ENCODE data around the gene CGN.

CGN gene

DNA sequence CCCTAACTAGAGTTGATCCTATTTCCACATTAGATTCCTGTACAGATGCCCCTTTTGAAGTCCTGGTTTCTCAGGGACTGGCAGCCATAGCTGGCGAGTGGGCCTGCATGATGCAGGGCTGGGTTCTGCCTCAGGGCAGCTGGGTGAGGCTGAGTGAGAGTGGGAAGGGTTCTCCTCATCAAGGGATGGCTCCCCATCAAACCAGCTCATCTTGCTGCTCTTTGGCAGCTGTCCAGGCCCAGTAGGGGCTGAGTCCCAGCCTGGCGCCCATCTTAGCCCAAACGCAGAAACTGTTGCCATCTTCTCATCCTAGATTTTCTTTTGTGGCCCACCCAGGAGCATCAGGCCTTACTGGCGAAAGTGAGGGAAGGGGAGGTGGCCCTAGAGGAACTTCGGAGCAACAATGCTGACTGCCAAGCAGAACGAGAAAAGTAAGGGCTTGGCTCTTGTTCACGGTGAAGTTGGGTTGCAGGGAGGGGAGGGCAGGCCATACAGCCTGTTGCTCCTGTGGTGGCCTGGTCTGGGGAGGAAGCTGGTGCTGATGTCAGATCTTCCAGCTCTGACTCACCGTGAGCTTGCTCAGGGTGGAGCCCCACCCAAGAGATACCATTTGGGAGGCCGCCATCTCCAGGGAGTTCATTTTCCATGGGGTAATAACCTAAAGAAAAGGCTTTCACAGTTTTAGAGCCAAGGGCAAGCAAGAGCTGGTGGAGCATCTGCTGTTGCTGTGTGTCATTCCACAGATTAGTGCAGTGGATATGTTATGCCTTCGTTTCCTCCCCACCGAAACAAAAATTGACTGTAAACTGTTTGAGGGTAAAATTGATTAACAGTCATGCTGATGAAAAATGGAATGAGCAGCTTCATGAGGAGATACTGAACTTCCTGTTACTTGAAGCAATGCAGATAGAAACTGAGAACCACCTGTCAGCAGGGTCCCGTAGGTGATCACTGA is 63.7 kb downstream of the CGN start:
- Histone ChIP-seq H3K27ac (no peak overlapping the region), H3K4me3 (no peak overlapping the region)
- TF ChIP-seq, protein P1, sequence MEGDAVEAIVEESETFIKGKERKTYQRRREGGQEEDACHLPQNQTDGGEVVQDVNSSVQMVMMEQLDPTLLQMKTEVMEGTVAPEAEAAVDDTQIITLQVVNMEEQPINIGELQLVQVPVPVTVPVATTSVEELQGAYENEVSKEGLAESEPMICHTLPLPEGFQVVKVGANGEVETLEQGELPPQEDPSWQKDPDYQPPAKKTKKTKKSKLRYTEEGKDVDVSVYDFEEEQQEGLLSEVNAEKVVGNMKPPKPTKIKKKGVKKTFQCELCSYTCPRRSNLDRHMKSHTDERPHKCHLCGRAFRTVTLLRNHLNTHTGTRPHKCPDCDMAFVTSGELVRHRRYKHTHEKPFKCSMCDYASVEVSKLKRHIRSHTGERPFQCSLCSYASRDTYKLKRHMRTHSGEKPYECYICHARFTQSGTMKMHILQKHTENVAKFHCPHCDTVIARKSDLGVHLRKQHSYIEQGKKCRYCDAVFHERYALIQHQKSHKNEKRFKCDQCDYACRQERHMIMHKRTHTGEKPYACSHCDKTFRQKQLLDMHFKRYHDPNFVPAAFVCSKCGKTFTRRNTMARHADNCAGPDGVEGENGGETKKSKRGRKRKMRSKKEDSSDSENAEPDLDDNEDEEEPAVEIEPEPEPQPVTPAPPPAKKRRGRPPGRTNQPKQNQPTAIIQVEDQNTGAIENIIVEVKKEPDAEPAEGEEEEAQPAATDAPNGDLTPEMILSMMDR (IDR thresholded peaks at IDR 0.05), result no peak
- DNase-seq (ENCODE audit: low spot score), result no peak

DNA sequence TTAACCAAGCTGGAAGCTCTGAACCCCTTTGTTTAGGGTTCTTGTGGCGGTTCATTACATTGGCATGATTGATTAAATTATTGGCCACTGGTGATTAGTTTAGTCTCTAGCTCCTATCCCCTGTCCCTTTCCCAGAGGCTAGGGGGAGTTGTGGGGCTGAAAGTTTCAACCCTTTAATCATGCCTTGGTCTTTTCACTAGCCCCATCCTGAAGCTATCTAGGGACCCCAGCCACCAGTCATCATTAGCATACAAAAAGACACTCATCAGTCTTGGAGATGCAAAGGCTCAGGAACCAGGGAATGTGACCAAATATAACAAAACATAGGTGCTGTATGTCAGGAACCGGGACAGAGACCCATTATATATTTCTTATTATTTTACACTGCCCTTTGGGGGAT is 66.0 kb downstream of the CGN start:
- TF ChIP-seq, protein P1 (IDR thresholded peaks at IDR 0.05), result no peak

GRCh38 chr1:151578941-151579340 is 67.8 kb downstream of the CGN start:
- DNase-seq (ENCODE audit: low spot score), result no peak
- Histone ChIP-seq H3K4me3 (no peak overlapping the region), H3K27ac (no peak overlapping the region)
- TF ChIP-seq, protein P1 (IDR thresholded peaks at IDR 0.05), result no peak

More for the DNA sequence above, 66.0 kb downstream of the CGN start:
- DNase-seq (ENCODE audit: low spot score), result no peak
- H3K27ac ChIP-seq, result no peak overlapping the region
- H3K4me3 ChIP-seq, result no peak overlapping the region

GRCh38 chr1:151579436-151580225 is 68.4 kb downstream of the CGN start:
- TF ChIP-seq, protein P1 (IDR thresholded peaks at IDR 0.05), result no peak
- Histone ChIP-seq H3K4me3 (no peak overlapping the region), H3K27ac (no peak overlapping the region)
- no peak for DNase-seq (ENCODE audit: low spot score)

- TF ChIP-seq, protein P1 (IDR thresholded peaks at IDR 0.05), result no peak
- no peak for DNase-seq (ENCODE audit: low spot score)
- Histone ChIP-seq H3K27ac (no peak overlapping the region), H3K4me3 (no peak overlapping the region)
These were observed 70.3 kb downstream of the CGN start for GRCh38 chr1:151581451-151581850.

- Histone ChIP-seq H3K4me3 (no peak overlapping the region), H3K27ac (no peak overlapping the region)
- TF ChIP-seq, protein P1 (IDR thresholded peaks at IDR 0.05), result no peak
- no peak for DNase-seq (ENCODE audit: low spot score)
These were observed 70.7 kb downstream of the CGN start for GRCh38 chr1:151581921-151582320.
